Esophagus muscularis mucosa (tissue), 4 donors: ENCODE measurements around the gene HOXA9. TPM values are rescaled to one million over a fixed set of nuclear protein-coding genes. Genes with fewer than 3 reads are reported as not detected.
A peak's percentile ranks its signal among the peaks of the same experiment; 100 is the strongest.

ENCODE experiments used
- DNase-seq: peaks from one replicate; pipeline ENCODE4 v3.0.0-alpha.2; 2017; ENCODE audit errors: extremely low spot score
- H3K27ac ChIP-seq, 4 donors: fragments of 200-600 bp; sonication (generic); replicated peaks in 1 of 4; 1 replicate in 3 of 4; 2 replicates in 1 of 4; pipeline ENCODE4 v1.5.1; 2016 to 2019; ENCODE audit warnings: mild to moderate bottlenecking in 1 of 4
- H3K27me3 ChIP-seq, 4 donors: fragments of 200-600 bp; sonication (generic); one replicate each; pipeline versions ENCODE4 v1.5.1 to v1.6.0; 2016 to 2019
- H3K36me3 ChIP-seq, 4 donors: fragments of 200-600 bp; sonication (generic); one replicate each; pipeline ENCODE4 v1.5.1; 2016 to 2019
- H3K4me1 ChIP-seq, 4 donors: fragments of 200-600 bp; sonication (generic); one replicate each; pipeline ENCODE4 v1.5.1; 2016 to 2019
- H3K4me3 ChIP-seq, 4 donors: fragments of 200-600 bp; sonication (generic); 1 replicate in 2 of 4; 2 replicates in 2 of 4; pipeline ENCODE4 v1.5.1; 2016 to 2019; ENCODE audit warnings: mild to moderate bottlenecking in 4 of 4, moderate library complexity in 1 of 4
- H3K9me3 ChIP-seq, 4 donors: fragments of 200-600 bp; sonication (generic); 1 replicate in 3 of 4; 2 replicates in 1 of 4; pipeline ENCODE4 v1.5.1; 2016 to 2019
- CTCF ChIP-seq, 3 experiments: fragments of 200-600 bp in 2 of 3; fragments of 450-650 bp in 1 of 3; sonication (generic) in 2 of 3; IDR thresholded peaks; one replicate each; pipeline ENCODE4 v1.5.1; 2017 to 2019; ENCODE audit warnings: antibody characterized with exemption in 3 of 3, mild to moderate bottlenecking in 2 of 3, moderate library complexity in 1 of 3
- EP300 ChIP-seq: sonication (generic); formaldehyde crosslinking; IDR thresholded peaks from one replicate; pipeline ENCODE4 v1.6.1; 2017; ENCODE audit warnings: antibody characterized with exemption
- POLR2A ChIP-seq: fragments of 450-650 bp; IDR thresholded peaks from one replicate; pipeline ENCODE4 v1.6.1; 2017; ENCODE audit warnings: antibody characterized with exemption, moderate library complexity, mild to moderate bottlenecking, low read depth
- POLR2AphosphoS5 ChIP-seq, 2 donors: sonication (generic); formaldehyde crosslinking; IDR thresholded peaks; one replicate each; pipeline ENCODE4 v1.6.1; 2017; ENCODE audit warnings: antibody characterized with exemption in 2 of 2
- WGBS: methylation state at CpG from one replicate; pipeline ENCODE4 v1.1.5; 2018; 5-methylcytosine and 5-hydroxymethylcytosine counted together
- intact Hi-C: fragments of 100-400 bp; cut with DNase I; formaldehyde crosslinking; loops from one replicate; pipeline ENCODE4 v1.15.1; 2023
- total RNA-seq, 4 donors: library from RNA; depleted of rRNA; stranded (reverse); fragments of >200 nt; gene quantifications; one replicate each; pipeline versions ENCODE4 v1.1.0 to v1.2.1, GENCODE V29; 2016

Gene HOXA9
- total RNA-seq, 4 donors from 2014 or later: 0.50 TPM; not detected in 3

GRCh38 chr7:27116962-27117886 lies 48.1 kb downstream of the HOXA9 start:
- TF ChIP-seq EP300: no peak
- TF ChIP-seq POLR2A: no peak
- TF ChIP-seq CTCF (IDR thresholded peaks at IDR 0.05): no peak
- no peak for TF ChIP-seq POLR2AphosphoS5 (IDR thresholded peaks at IDR 0.05)
- DNase-seq: no peak
- no peaks in the 10 kb centered on the region for H3K36me3 ChIP-seq
- peak overlapping the region; percentile 96 to 100 (median 99) for H3K27ac ChIP-seq
- peaks cover 11 to 60% (median 57%) of the 10 kb centered on the region in 4 donors for H3K4me1 ChIP-seq
- intact Hi-C loops: no loop called here
- peak overlapping the region; percentile 68 to 88 (median 77) for H3K4me3 ChIP-seq
- no peaks in the 10 kb centered on the region for H3K27me3 ChIP-seq
- no peaks in the 10 kb centered on the region for H3K9me3 ChIP-seq
- WGBS: 20% methylated on average over 12 of the region's 12 CpGs

- Histone ChIP-seq H3K4me1 (peaks cover 11 to 66% (median 63%) of the 10 kb centered on the region in 4 donors), H3K4me3 (peak overlapping the region; percentile 68 to 88 (median 77)), H3K36me3 (no peaks in the 10 kb centered on the region), H3K27ac (peak overlapping the region; percentile 96 to 100 (median 99)), H3K9me3 (no peaks in the 10 kb centered on the region), H3K27me3 (no peaks in the 10 kb centered on the region)
- TF ChIP-seq POLR2AphosphoS5 (IDR thresholded peaks at IDR 0.05) (peak; percentile 2 to 39), EP300 (no peak)
- 26% methylated on average over 20 of the region's 20 CpGs for WGBS
- intact Hi-C loops: no loop called here
- no peak for DNase-seq
These were observed 49.0 kb downstream of the HOXA9 start for GRCh38 chr7:27116031-27116961.

- Histone ChIP-seq H3K27ac (peak overlapping the region; percentile 96 to 100 (median 99)), H3K36me3 (no peaks in the 10 kb centered on the region), H3K9me3 (no peaks in the 10 kb centered on the region), H3K27me3 (no peaks in the 10 kb centered on the region), H3K4me1 (peaks cover 19 to 66% (median 63%) of the 10 kb centered on the region in 4 donors), H3K4me3 (peak overlapping the region; percentile 68 to 88 (median 77))
- TF ChIP-seq POLR2A (no peak), POLR2AphosphoS5 (IDR thresholded peaks at IDR 0.05) (peak; percentile 46 to 81)
- no peak for DNase-seq
- intact Hi-C loops: no loop called here
- 30% methylated on average over 17 of the region's 45 CpGs for WGBS
These were observed 49.9 kb downstream of the HOXA9 start for GRCh38 chr7:27115221-27116026.

GRCh38 chr7:27114881-27115220 lies 50.5 kb downstream of the HOXA9 start:
- Histone ChIP-seq H3K36me3 (no peaks in the 10 kb centered on the region), H3K4me1 (peaks cover 20 to 66% (median 63%) of the 10 kb centered on the region in 4 donors), H3K9me3 (no peaks in the 10 kb centered on the region), H3K27ac (peak overlapping the region; percentile 96 to 100 (median 99)), H3K27me3 (no peaks in the 10 kb centered on the region), H3K4me3 (peak overlapping the region; percentile 68 to 88 (median 77))
- no peak for DNase-seq
- intact Hi-C loops: no loop called here
- TF ChIP-seq CTCF (IDR thresholded peaks at IDR 0.05): no peak
- whole genome bisulfite sequencing: 13% methylated on average over 6 of the region's 6 CpGs

- no peak for TF ChIP-seq CTCF (IDR thresholded peaks at IDR 0.05)
- TF ChIP-seq POLR2AphosphoS5 (IDR thresholded peaks at IDR 0.05): peak; percentile 34 to 66
- no peak for TF ChIP-seq EP300
- TF ChIP-seq POLR2A: no peak
- intact Hi-C loops: no loop called here
- DNase-seq: no peak
- peak overlapping the region; percentile 96 to 100 (median 99) for H3K27ac ChIP-seq
- 21% methylated on average over 14 of the region's 26 CpGs for WGBS
- peak overlapping the region; percentile 68 to 88 (median 77) for H3K4me3 ChIP-seq
- no peaks in the 10 kb centered on the region for H3K27me3 ChIP-seq
- no peaks in the 10 kb centered on the region for H3K36me3 ChIP-seq
- H3K9me3 ChIP-seq: no peaks in the 10 kb centered on the region
- H3K4me1 ChIP-seq: peaks cover 26 to 66% (median 63%) of the 10 kb centered on the region in 4 donors
These were observed 51.2 kb downstream of the HOXA9 start for GRCh38 chr7:27113991-27114769.
